Keratinocyte (primary cell): ENCODE data around the gene ITGB6. TPM values are rescaled to one million over a fixed set of nuclear protein-coding genes. Genes with fewer than 3 reads are reported as not detected.

Experiments used
- DNase-seq: peaks from one replicate; pipeline ENCODE4 v3.0.0-alpha.2; 2011; ENCODE audit warnings: low read depth, missing footprints, low spot score
- FAIRE-seq: peaks from 2 replicates; lab custom pipeline; 2011; peaks lifted over from hg19 to GRCh38; lab: Jason Lieb, UNC
- H2AFZ ChIP-seq: 2 replicates; pipeline ENCODE4 v1.6.0; 2012; ENCODE audit warnings: low read length, control low read depth, inconsistent platforms; ENCODE audit not compliant: control insufficient read depth
- H3K27ac ChIP-seq: 2 replicates; pipeline ENCODE4 v1.5.1; 2011; ENCODE audit warnings: low read length; ENCODE audit not compliant: control insufficient read depth, insufficient read depth
- H3K27me3 ChIP-seq: 3 replicates; pipeline ENCODE4 v1.6.0; 2011; ENCODE audit warnings: low read length; ENCODE audit not compliant: control insufficient read depth, insufficient read depth; ENCODE audit errors: extremely low read depth
- H3K36me3 ChIP-seq, 2 experiments: 2 replicates in 1 of 2; 3 replicates in 1 of 2; pipeline ENCODE4 v1.5.1; 2011; ENCODE audit warnings: low read length in 2 of 2, mild to moderate bottlenecking in 1 of 2; ENCODE audit not compliant: control insufficient read depth in 2 of 2, insufficient read depth in 2 of 2; ENCODE audit errors: extremely low read depth in 1 of 2
- H3K4me1 ChIP-seq: 3 replicates; pipeline ENCODE4 v1.5.1; 2011; ENCODE audit warnings: low read length; ENCODE audit not compliant: control insufficient read depth, insufficient read depth; ENCODE audit errors: extremely low read depth
- H3K4me2 ChIP-seq: 3 replicates; pipeline ENCODE4 v1.6.0; 2011; ENCODE audit warnings: low read depth, low read length; ENCODE audit not compliant: control insufficient read depth, insufficient read depth; ENCODE audit errors: extremely low read depth
- H3K4me3 ChIP-seq, 3 experiments: fragments of 200-600 bp in 1 of 3; sonication (generic) in 1 of 3; 2 replicates in 2 of 3; 3 replicates in 1 of 3; pipeline ENCODE4 v1.5.1; 2011 to 2016; ENCODE audit warnings: low read length in 3 of 3, mild to moderate bottlenecking in 3 of 3, control low read depth in 2 of 3, inconsistent platforms in 1 of 3, low read depth in 1 of 3, mixed read lengths in 1 of 3, mixed run types in 1 of 3, moderate library complexity in 1 of 3; ENCODE audit not compliant: control insufficient read depth in 2 of 3, insufficient read depth in 2 of 3; ENCODE audit errors: extremely low read depth in 1 of 3
- H3K79me2 ChIP-seq: 2 replicates; pipeline ENCODE4 v1.6.0; 2012; ENCODE audit warnings: low read length; ENCODE audit not compliant: control insufficient read depth, insufficient read depth
- H3K9ac ChIP-seq: 3 replicates; pipeline ENCODE4 v1.6.0; 2011; ENCODE audit warnings: low read length; ENCODE audit not compliant: control insufficient read depth, insufficient read depth; ENCODE audit errors: extremely low read depth
- H3K9me1 ChIP-seq: 3 replicates; pipeline ENCODE4 v1.6.0; 2011; ENCODE audit warnings: low read length; ENCODE audit not compliant: control insufficient read depth, insufficient read depth; ENCODE audit errors: extremely low read depth
- H3K9me3 ChIP-seq: 2 replicates; pipeline ENCODE4 v1.5.1; 2012; ENCODE audit warnings: low read depth, low read length; ENCODE audit not compliant: control insufficient read depth
- H4K20me1 ChIP-seq: 3 replicates; pipeline ENCODE4 v1.6.0; 2011; ENCODE audit warnings: low read length; ENCODE audit not compliant: control insufficient read depth, insufficient read depth; ENCODE audit errors: extremely low read depth
- CTCF ChIP-seq, 3 experiments: IDR thresholded peaks in 1 of 3; conservative IDR thresholded peaks in 1 of 3; optimal IDR thresholded peaks in 1 of 3; 2 replicates in 2 of 3; 3 replicates in 1 of 3; pipeline versions ENCODE3 to v1.5.1; 2011; ENCODE audit warnings: low read length in 3 of 3, mild to moderate bottlenecking in 3 of 3, moderate library complexity in 2 of 3, control low read depth in 1 of 3, inconsistent platforms in 1 of 3; ENCODE audit not compliant: insufficient read depth in 2 of 3; ENCODE audit errors: extremely low read depth in 1 of 3
- EZH2 ChIP-seq: IDR thresholded peaks from one replicate; pipeline ENCODE4 v1.6.1; 2012; ENCODE audit warnings: inconsistent platforms, mild to moderate bottlenecking, low read length, moderate library complexity
- dilution Hi-C: fragments of 300-500 bp; cut with MboI; formaldehyde crosslinking; loops from one replicate; pipeline ENCODE4 v1.7.0; 2020; ENCODE audit warnings: low sequenced_read_pairs; ENCODE audit not compliant: extremely low pct_ligation_motif_present
- polyA plus RNA-seq, 5 experiments: library from polyadenylated mRNA; depleted of rRNA in 3 of 5; stranded (reverse) in 3 of 5; stranded (forward) in 1 of 5; unstranded in 1 of 5; fragments of >200 nt; gene quantifications; 1 replicate in 1 of 5; 2 replicates in 3 of 5; 3 replicates in 1 of 5; pipeline versions ENCODE4 v1.2.1 to v1.2.3, GENCODE V29; 2011 to 2012; ENCODE audit warnings: missing spikeins in 2 of 5, low read depth in 1 of 5, low replicate concordance in 1 of 5

Gene ITGB6
- polyA plus RNA-seq, 1 donor (not counting 4 experiments of a cell fraction or from before 2014, with no cell fraction given) = 183 TPM

GRCh38 chr2:160139991-160140390 lies 60.1 kb downstream of the ITGB6 start:
- dilution Hi-C loops = no loop called here
- H3K79me2 ChIP-seq = peaks cover 10% of the 10 kb centered on the region
- no peak overlapping the region for H3K4me2 ChIP-seq
- H3K9me1 ChIP-seq = no peaks in the 10 kb centered on the region
- TF ChIP-seq CTCF (optimal IDR thresholded peaks at IDR 0.05 in 1 of 3, IDR thresholded peaks at IDR 0.05 in 1 of 3, conservative IDR thresholded peaks at IDR 0.05 in 1 of 3; ENCODE audit: extremely low read depth in 1 of 3, insufficient read depth in 2 of 3, low read length in 3 of 3) = no peak
- no peak for TF ChIP-seq EZH2
- FAIRE-seq (no peak), DNase-seq (no peak)
- H3K4me3 ChIP-seq = no peak overlapping the region
- H2AFZ ChIP-seq = no peak overlapping the region
- H3K36me3 ChIP-seq = peaks cover 12 to 22% of the 10 kb centered on the region in 2 experiments
- H4K20me1 ChIP-seq = no peaks in the 10 kb centered on the region
- peaks cover 13% of the 10 kb centered on the region for H3K4me1 ChIP-seq
- no peaks in the 10 kb centered on the region for H3K9me3 ChIP-seq
- H3K27ac ChIP-seq = no peak overlapping the region
- H3K9ac ChIP-seq = no peak overlapping the region
- no peaks in the 10 kb centered on the region for H3K27me3 ChIP-seq

GRCh38 chr2:160139350-160139749 lies 60.7 kb downstream of the ITGB6 start:
- Histone ChIP-seq H3K9me1 (no peaks in the 10 kb centered on the region), H3K36me3 (peaks cover 12 to 21% of the 10 kb centered on the region in 2 experiments), H3K4me1 (peaks cover 13% of the 10 kb centered on the region), H3K79me2 (peaks cover 10% of the 10 kb centered on the region), H3K4me2 (no peak overlapping the region), H3K4me3 (no peak overlapping the region), H4K20me1 (no peaks in the 10 kb centered on the region), H3K9me3 (no peaks in the 10 kb centered on the region), H3K27me3 (no peaks in the 10 kb centered on the region), H3K27ac (no peak overlapping the region), H3K9ac (no peak overlapping the region), H2AFZ (no peak overlapping the region)
- DNase-seq (no peak), FAIRE-seq (no peak)
- no peak for TF ChIP-seq CTCF (optimal IDR thresholded peaks at IDR 0.05 in 1 of 3, IDR thresholded peaks at IDR 0.05 in 1 of 3, conservative IDR thresholded peaks at IDR 0.05 in 1 of 3; ENCODE audit: extremely low read depth in 1 of 3, insufficient read depth in 2 of 3, low read length in 3 of 3)
- TF ChIP-seq EZH2 = no peak
- dilution Hi-C loops = no loop called here
